SKM-1 (cell line): ENCODE results near the gene DNAL4.

Experiments used
- DNase-seq: peaks from one replicate; lab custom pipeline; 2025; ENCODE audit not compliant: unreplicated experiment; lab: John Stamatoyannopoulos, UW

DNAL4 gene, protein sequence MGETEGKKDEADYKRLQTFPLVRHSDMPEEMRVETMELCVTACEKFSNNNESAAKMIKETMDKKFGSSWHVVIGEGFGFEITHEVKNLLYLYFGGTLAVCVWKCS

DNA sequence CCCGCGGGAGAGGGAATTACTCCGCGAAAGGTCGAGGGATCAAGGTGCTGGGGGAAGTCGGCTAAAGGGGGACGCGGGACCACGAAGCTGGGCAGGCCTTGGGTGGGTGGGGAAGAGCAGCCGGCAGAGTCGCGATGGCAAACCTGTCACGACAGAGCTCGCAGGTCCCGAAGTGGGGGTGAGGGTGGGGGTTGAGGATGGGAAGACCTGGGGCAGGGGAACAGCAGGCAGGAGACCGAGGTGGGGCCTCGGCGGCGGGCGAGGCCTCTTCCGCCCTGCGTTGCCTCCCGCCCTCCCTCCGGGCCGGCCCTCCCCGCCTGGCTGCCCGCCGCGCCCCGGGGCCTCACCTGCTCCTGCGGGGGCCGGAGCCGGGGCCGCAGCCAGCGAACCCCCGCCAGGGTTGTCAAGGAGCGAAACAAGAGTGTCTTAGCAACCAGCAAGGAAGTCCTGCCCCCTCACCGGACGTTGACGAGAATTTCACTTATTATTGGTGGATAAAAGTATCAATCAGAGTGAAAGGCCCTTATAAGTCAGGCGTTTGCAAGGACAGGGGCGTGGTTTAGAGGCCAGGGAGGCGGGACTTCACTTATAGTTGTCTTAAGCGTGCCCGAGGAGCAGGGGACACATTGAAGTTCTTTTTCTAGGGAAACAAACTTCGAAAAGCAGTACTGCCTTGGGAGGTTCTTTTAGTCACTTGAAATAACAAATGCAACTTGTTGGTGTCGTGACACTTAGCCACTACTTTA lies at the start of gene DNAL4:
TSS of gene DNAL4 (minus strand) at position 423 of the 746 bp plus-strand sequence. CDS start 11,412 bp downstream, outside the sequence.
- DNase-seq, result peak; percentile 96

DNA sequence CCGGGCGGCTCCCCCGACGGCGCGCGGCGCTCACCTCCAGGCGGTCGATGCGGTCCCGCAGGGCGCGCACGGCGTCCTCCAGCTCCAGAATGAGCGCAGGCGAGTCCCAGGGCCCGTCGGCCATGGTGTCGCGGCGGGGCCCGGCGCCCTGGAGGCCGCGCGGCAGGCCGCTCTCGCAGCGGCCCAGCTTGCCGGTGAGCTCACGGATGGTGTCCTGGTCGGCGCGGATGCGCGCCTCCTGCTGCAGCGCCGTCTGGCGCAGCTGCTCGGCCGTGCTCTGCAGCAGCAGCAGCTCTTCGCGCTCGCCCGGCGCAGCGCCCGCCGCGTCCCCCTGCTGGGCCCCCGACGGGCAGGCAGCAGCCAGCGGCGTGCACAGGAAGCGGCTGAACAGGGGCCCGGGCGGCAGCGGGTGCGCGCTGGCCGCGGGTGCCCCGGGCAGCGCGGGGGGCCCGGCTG lies 49.3 kb upstream of the DNAL4 start:
- DNase-seq, result no peak

DNA sequence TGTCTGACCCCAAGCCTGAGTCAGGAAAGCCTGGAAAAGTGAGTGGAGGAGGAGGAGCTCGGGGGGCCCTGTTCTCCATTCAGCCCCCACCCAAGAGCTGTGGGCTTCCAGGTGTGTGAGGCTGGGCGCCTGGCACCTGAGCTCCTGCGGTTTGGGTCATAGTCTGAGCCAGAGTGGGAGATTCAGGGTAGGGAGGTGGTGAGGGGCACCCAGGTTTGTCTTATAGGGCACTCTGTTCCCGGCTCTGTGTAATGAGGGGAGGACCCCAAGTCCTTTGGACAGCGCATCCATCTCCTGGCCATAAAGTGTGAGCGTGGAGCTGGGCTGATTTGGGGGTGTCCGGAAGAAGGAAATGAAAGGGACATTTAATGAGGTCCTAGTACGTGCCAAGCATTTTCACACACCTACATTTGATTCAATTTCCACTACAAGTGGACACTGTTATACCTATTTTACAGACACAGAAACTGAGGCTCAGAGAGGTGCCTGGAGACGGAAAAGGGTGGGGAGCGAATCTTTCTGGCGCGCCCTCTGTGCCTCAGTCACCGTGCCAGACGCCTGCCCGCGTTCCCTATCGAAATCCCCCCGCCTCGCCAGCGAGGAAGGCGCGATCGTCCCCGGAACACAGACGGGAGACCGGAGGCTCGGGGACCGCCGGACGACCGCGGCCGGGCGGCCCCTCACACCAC lies 48.7 kb upstream of the DNAL4 start:
- no peak for DNase-seq

DNA sequence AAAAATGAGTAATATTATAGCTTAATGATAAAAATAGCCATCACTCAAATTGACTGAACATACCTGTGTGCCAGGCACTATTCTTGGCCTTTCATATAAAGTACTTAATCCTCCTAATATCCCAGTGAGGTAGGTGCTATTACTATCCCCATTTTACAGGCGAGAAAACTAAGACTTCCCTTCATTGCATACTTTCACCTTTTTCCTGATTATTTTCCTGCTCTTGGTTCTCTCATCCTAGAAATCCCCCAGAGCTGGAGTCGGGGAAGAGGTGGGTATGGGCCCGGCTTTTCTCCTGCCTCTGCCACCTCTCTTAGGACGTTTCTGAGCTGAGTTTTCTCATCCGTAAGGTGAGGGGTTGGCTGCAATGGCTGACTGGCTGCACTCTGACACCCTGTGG lies 47.7 kb upstream of the DNAL4 start:
- DNase-seq, result no peak

DNA sequence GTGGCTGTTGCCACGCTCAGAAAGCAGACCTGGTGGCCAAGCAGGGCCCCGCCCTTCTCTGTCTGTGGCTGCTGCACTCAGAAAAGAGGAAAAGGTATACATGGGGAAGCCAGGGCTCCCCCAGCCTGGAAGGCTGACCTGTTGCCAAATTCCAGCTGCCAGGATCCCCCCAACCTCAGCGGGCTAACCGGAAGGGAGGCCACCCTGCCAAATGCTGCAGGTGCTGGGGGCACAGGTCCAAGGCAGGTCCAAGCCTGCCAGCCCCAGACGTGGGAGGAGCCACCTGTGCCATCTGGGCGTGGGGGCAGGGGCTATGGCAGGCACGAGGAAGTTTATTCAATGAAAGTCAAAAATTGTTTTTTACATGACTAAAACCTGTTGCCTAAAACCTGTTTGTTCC lies 47.3 kb upstream of the DNAL4 start:
- no peak for DNase-seq

DNA sequence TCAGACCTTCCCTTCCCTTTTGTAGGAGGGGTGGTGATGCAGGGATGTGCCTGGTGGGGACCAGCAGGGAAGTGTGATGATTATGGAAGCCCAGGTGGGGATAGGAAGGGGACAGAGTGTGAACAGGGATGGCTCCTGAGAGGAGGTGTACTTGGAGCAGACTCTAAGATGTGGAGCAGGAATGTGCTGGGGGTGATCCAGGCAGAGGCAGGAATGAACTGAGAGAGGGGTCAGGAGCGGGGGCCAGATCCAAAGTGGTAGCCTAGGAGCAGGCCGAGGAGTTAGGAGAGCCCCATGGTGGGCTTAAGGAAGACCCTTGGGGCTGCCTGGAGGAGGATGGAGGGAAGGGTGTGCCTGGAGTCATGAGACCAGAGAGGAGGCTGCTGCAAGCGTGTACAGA lies 46.2 kb upstream of the DNAL4 start:
- DNase-seq, result no peak

DNA sequence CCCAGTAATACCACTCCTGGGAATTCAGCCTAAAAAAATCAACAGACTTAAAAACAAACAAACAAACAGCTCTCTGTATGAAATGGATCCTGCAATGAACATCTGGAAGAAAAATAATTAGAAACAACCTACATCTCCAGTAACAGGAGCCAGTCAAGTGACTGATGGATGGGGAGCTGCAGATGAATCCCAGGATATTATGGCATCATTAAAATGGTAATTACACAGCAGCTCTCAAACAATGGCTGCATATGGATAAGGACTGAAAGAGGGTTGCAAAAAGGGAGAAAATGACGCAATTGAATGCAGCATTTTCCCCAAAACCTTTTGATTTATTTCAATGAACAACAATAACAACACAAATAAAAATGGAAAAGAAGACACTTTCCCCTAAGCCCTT lies 45.7 kb upstream of the DNAL4 start:
- no peak for DNase-seq

DNA sequence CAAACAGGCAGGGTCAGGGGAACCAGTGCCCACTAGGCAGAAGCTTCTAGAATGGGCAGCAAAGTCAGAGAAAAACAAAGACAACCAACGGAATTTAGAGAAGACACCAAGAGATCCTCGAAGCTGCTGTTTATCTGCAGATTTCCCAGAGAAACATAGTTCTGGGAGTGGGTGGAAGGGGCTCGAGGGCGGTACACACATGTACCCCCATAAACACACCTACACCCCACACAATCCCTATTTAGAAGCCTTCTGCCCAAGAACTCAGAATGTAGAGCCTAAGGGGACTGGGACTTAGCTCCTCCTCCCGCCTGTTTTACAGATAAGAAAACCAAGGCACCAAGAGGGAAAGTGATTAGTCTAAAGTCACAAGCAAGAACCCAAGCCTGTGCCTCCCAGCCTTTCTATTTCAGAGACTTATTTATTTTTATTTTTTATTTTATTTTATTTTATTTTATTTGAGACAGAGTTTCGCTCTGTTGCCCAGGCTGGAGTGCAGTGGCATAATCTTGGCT lies 43.5 kb upstream of the DNAL4 start:
- DNase-seq, result no peak

DNA sequence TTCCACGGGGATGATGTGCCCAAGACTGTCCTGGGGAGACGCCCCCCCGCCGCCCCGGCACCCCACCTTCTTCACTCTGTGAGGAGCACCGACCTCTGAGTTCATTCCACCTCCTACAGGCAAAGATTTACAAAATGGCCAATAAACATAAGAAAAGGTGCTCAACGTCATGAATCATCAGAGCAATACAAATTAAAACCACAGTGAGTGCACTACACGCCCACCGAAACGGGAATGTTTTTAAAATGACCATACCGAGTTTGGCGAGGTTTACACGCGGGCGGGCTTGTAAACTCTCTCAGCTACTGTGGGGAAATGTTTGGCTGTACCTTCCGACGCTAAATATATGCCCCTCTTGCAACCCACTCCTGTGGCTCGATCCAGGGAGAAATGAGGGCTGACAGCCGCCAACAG lies 42.0 kb upstream of the DNAL4 start:
- DNase-seq, result no peak

DNA sequence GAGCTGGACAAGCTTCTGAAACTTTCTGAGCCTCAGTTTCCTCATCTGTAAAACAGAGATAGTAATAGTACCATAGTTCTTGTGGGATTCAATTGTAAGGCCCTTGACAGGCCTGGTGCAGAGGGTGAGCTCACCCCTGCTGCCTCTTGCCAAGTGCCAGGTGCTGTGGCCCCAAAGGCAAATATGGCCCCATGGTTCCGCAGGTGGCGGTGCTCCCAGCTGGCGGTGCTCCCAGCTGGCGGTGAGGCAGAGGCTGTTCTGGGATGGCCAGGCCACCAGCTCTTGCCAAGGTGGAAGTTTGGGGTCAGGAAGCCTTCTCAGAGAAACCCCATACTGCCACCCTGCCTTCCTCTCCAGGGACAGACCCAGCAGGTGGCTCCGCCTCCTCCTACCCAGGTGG lies 41.0 kb upstream of the DNAL4 start:
- no peak for DNase-seq

DNA sequence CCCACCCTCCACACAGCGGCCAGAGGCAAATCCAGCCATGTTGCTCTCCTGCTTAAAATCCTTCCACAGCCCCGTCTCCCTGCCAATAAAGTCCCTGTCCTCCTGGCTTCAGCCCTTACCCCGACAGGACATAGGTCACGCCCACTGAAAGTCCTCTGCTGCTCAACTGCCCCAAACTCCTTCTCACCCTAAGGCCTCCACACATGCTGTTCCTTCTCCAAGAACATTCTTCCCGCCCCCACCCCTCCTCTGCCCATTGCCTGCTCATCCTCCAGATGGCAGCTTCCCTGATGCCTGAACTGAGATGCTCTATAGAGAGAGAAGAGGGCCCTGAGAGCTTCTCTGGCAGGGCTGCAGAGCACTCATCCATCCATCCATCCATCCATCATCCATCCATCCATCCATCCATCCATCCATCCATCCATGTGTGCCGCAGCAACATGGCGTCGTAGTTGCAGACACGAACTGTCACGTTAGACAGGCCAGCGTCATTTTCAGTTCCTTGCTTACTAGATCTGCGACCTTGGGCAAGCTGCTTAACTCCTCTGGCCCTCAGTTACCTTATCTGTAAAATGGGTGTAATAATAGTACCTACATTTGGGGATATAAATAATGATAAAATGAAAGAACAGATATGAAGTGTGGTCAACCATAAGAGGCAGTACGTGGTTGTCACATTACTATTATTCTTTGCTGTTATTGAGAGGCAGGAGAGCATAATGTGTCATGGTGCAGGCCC lies 40.4 kb upstream of the DNAL4 start:
- no peak for DNase-seq

DNA sequence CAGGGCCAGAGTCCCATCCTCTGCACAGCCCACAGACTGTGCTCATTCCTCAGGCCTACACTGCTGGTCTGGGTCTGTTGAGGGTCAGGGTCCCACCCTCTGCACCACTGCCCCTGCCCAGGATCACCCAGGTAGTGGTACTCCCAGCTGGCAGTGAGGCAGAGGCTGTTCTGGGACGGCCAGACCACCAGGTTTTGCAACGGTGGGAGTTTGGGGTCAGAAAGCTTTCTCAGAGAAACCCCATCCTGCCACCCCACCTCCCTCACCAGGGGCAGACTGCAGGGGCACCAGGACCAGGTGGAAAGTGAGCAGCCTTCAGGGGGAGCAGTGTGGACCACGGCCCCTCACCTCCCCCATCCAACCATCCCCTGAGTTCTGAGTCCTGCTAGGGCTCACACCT lies 39.1 kb upstream of the DNAL4 start:
- no peak for DNase-seq

DNA sequence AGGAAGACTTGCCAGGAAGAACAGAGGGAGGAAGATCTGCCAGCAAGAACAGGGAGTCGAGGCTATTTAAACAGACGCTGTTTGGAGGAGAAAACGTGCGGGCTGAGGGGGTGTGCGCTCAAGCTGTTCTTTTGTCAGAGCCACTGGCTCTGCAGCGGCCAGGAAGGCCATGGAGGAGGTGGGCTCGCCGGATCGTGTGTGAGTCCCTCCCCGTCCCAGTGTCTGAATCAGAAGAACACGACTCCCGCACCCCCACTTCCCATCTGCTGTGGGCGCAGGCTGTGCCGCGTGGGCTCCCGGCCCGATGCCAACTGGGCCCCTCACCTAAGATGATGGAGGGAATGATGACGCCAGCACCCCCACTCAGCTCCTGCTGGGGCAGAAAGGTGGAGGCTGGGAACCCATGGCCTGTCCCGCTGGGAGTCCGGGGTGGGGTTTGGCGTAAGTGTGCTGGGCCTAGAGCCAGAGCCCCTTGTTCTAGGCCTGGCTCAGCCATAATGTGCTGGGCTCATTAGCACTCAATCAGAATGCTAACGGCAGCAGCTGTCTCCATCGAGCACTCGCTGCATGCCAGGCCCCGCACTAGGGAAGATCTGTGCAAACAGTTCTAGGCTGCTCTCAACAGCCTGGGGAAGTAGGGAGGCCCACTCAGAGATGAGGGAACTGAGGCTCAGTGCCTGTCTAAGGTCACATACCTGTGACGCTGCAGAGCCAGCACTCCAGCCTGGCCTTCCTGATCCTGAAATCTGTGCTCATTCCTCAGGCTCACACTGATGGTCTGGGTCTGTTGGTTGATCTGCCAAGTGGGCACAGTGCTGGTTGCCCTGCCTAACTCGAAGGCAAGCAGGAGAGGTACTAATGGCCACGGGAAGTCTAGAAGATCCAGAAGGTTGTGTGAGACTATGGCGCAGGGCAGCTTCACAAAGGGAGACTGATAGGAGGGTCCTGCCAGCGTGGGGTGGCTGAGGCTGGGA lies 38.3 kb upstream of the DNAL4 start:
- no peak for DNase-seq

DNA sequence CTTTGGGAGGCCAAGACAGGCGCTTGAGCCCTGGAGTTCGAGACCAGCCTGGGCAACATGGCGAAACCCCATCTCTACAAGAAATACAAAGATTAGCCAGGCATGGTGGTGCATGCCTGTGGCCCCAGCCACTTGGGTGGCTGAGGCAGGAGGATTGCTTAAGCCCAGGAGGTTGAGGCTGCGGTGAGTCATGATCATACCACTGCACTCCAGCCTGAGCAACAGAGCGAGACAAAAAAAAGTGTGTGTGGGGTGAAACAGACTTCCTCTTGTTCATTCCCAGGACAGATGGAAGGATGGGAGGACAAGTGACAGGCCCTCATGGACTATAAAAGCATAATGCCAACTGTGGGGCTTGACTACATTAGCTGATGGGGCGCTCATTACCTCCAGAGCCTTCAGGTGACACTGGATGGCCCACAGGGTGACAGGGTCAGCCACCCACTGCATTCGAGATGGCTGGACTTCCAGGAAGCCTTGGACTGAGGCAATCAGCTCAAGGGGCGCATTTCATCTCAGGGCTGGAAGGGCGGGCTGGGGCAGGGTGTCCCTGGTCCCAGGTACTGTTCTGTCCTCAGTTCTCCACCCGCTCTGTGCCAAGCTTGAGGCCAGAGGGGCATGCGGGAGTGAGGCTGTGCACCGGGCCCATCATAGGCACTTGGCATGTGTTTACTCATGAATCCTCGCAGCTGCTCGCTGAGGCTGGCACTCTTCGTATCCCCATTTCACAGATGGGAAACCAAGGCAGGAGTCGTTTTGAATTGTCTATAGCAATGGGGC lies 37.4 kb upstream of the DNAL4 start:
- DNase-seq, result no peak

DNA sequence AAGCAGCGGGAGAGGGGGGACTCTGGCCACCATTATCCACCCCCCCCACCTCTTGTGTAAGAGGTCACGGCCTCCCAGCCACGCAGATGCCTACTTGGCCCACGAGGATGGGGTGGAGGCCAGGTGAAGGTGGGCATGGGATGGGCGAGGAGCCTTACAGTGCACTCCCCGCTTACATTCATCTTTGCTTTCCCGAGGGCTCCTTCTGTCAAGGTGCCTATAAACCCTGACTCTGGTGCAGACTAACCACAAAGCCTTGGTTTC lies 36.8 kb upstream of the DNAL4 start:
- DNase-seq, result no peak

DNA sequence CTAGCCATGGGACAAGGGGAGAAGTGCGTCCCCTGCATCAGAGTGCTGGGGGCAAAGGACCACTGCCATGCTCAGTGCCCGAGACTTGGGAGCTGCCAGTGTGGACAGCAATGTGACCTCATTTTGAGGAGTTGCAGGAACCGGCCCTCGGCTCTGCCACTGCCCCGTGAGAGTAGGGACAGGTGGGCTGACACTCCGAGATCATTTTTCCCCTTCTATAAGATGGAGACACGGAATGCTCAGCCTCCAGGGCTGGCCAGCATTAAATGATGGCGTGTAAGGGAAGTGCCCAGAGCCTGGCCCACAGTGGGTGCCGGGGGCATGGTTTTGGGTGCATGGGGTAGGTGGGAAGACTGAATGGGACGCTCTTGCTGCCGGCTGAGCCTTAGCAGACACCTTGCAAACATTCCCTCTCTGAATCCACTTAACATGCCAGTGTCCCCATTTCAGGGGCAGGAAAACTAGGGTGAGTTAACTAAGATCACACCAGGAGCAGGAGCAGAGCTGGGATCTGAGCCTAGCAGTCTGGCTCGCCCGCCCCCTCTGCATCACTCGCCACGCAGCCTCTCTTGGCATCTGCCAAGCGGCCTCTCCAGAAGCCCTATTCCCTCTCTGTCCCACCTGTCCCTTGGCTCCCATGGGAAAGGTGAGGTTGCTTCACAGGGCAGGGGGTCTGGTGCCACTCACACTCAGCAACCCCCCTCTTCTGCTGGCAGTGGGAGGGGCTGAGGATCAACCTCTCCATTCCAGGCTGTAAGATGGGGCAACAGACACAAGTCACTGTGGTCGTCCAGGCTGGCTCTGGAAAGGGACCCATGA lies 36.3 kb upstream of the DNAL4 start:
- DNase-seq, result no peak

DNA sequence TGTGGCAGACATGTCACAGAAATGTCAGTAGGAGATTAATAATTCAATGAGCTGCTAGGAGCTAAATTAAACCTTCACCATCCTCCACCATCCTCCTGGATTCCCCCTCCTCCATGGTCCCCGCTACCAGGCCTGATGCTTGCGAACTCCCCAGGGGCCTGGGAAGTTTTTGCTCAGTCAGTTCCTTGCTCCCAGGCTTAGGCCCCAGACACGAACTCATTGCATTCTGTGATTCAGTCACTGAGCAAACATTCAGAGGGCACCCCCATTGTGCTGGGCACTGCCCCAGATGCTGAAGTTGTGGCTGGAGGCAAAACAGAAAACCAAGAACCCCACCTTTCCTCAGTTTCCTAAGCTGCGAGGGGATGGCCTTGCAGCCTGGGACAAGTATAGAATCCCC lies 35.5 kb upstream of the DNAL4 start:
- DNase-seq, result no peak

DNA sequence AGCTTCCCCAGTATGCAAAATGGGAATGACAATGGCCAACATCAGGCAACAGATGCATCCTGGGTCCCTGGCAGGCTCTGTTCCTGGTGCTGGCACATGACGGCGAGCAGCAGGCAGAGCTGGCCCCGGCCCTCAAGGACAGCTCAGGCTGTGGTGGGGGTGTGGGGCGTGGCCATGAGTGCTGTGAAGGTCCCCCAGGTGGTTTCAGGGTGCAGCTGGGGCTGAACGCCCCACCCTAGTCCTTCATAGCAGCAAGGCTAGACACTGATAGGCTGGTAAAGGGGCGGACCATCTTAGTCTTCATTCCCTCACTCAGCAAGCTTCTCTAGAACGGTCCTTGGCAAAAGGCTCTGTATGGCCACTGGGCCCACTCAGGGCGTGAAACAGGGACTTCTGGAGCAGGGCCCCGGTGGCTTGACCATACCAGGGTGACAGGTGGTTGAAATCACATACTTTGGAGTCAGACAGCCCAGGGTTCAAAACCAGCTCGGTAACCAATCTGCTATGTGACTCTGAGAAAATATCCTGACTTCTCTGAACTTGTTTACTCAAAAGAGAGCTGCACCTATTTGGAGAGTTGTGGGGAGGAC lies 34.8 kb upstream of the DNAL4 start:
- DNase-seq, result no peak

DNA sequence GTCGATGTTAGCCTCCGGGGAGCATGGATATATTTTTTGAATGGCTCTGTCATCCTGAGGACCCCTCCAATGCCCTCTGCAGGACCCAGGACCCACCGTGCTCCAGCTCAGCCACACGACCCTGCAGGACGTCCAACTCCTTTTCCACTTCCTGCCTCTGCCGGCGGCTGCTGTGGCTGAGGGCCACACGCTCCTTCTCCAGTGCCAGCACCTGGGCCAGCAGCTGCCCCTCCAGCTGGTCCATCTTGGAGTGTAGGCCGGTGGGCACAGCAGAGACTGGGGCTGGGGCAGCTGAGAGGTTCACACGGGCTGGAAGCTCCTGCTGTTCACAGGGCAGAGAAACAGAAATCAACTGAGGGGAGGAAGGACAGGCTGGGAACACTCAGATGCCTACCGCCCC lies 34.2 kb upstream of the DNAL4 start:
- no peak for DNase-seq
